Mesendoderm (in vitro differentiated cells): ENCODE measurements around the gene SMYD3.

ENCODE experiments used
- DNase-seq: peaks from one replicate; pipeline ENCODE4 v3.0.0; 2013
- H2AK5ac ChIP-seq: 2 replicates; pipeline ENCODE4 v1.6.1; 2013; ENCODE audit warnings: low read length, inconsistent platforms
- H2BK120ac ChIP-seq: 2 replicates; pipeline ENCODE4 v1.6.1; 2013; ENCODE audit warnings: low read depth, mild to moderate bottlenecking, low read length, moderate library complexity, mixed read lengths
- H2BK15ac ChIP-seq: replicated peaks from 2 replicates; pipeline ENCODE4 v1.6.1; 2013; ENCODE audit warnings: low read depth, mild to moderate bottlenecking, moderate library complexity
- H2BK5ac ChIP-seq: 2 replicates; pipeline ENCODE4 v1.6.1; 2013; ENCODE audit warnings: low read length, inconsistent platforms
- H3K18ac ChIP-seq: 2 replicates; pipeline ENCODE4 v1.6.1; 2013; ENCODE audit warnings: mild to moderate bottlenecking, low read length, mixed read lengths
- H3K23ac ChIP-seq: one replicate; pipeline ENCODE4 v1.6.1; 2013; ENCODE audit warnings: low read length
- H3K27ac ChIP-seq: 2 replicates; pipeline ENCODE4 v1.5.1; 2013; ENCODE audit warnings: low read depth, mild to moderate bottlenecking, inconsistent platforms, low read length, moderate library complexity
- H3K27me3 ChIP-seq: 2 replicates; pipeline ENCODE4 v1.6.1; 2013; ENCODE audit warnings: low read length, control low read depth, mild to moderate bottlenecking, inconsistent platforms; ENCODE audit not compliant: insufficient read depth, poor library complexity
- H3K36me3 ChIP-seq: 2 replicates; pipeline ENCODE4 v1.6.1; 2013; ENCODE audit warnings: low read length, inconsistent platforms; ENCODE audit not compliant: control insufficient read depth, insufficient read depth
- H3K4ac ChIP-seq: one replicate; pipeline ENCODE4 v1.6.1; 2013; ENCODE audit warnings: low read depth, mild to moderate bottlenecking, low read length, moderate library complexity
- H3K4me1 ChIP-seq: 2 replicates; pipeline ENCODE4 v1.6.1; 2013; ENCODE audit warnings: low read depth, low read length, inconsistent platforms; ENCODE audit not compliant: control insufficient read depth
- H3K4me2 ChIP-seq: 2 replicates; pipeline ENCODE4 v1.6.1; 2013; ENCODE audit warnings: low read length
- H3K4me3 ChIP-seq: 2 replicates; pipeline ENCODE4 v1.5.1; 2013; ENCODE audit warnings: mild to moderate bottlenecking, low read length
- H3K56ac ChIP-seq: one replicate; pipeline ENCODE4 v1.6.1; 2013; ENCODE audit warnings: low read length
- H3K79me1 ChIP-seq: 2 replicates; pipeline ENCODE4 v1.6.1; 2013; ENCODE audit warnings: low read length, inconsistent platforms
- H3K79me2 ChIP-seq: 2 replicates; pipeline ENCODE4 v1.6.1; 2013; ENCODE audit warnings: mild to moderate bottlenecking, low read length; ENCODE audit not compliant: control insufficient read depth, insufficient read depth
- H3K9ac ChIP-seq: 2 replicates; pipeline ENCODE4 v1.6.1; 2013; ENCODE audit warnings: low read length, inconsistent platforms
- H4K5ac ChIP-seq: one replicate; pipeline ENCODE4 v1.6.1; 2013; ENCODE audit warnings: low read length
- H4K8ac ChIP-seq: one replicate; pipeline ENCODE4 v1.6.1; 2013; ENCODE audit warnings: low read depth, mild to moderate bottlenecking, control low read depth, low read length, moderate library complexity
- WGBS: extraction: QIAGEN DNeasy Blood & Tissue Kit; methylation state at CpG from one replicate; pipeline ENCODE4 v1.1.7; 2013; ENCODE audit warnings: low lambda C conversion rate, missing lambda C conversion rate; ENCODE audit not compliant: insufficient coverage; ENCODE audit errors: extremely low coverage; 5-methylcytosine and 5-hydroxymethylcytosine counted together

SMYD3 gene

GRCh38 chr1:246036175-246036574, 470.9 kb downstream of the SMYD3 start:
- no peak overlapping the region for H2BK15ac ChIP-seq
- H3K4me3 ChIP-seq = no peak overlapping the region
- no peak overlapping the region for H3K4ac ChIP-seq
- no peak overlapping the region for H3K23ac ChIP-seq
- no peak overlapping the region for H3K18ac ChIP-seq
- WGBS = no CpG with 5 or more reads among the region's 1 CpG
- peaks cover 2% of the 10 kb centered on the region for H3K4me1 ChIP-seq
- H3K4me2 ChIP-seq = no peak overlapping the region
- DNase-seq = no peak
- H4K5ac ChIP-seq = no peak overlapping the region
- H2AK5ac ChIP-seq = no peak overlapping the region
- no peak overlapping the region for H3K27ac ChIP-seq
- H3K79me2 ChIP-seq = no peaks in the 10 kb centered on the region
- no peaks in the 10 kb centered on the region for H3K79me1 ChIP-seq
- no peak overlapping the region for H3K9ac ChIP-seq
- no peak overlapping the region for H3K56ac ChIP-seq
- no peak overlapping the region for H2BK120ac ChIP-seq
- H3K27me3 ChIP-seq = no peaks in the 10 kb centered on the region
- no peak overlapping the region for H2BK5ac ChIP-seq
- H4K8ac ChIP-seq = no peak overlapping the region
- no peaks in the 10 kb centered on the region for H3K36me3 ChIP-seq

- H3K9ac ChIP-seq = no peak overlapping the region
- H3K4me3 ChIP-seq = no peak overlapping the region
- no peaks in the 10 kb centered on the region for H3K36me3 ChIP-seq
- no peak for DNase-seq
- no peak overlapping the region for H3K4ac ChIP-seq
- no peak overlapping the region for H3K27ac ChIP-seq
- H3K79me2 ChIP-seq = no peaks in the 10 kb centered on the region
- no peak overlapping the region for H2BK5ac ChIP-seq
- H4K8ac ChIP-seq = no peak overlapping the region
- no peak overlapping the region for H2AK5ac ChIP-seq
- H3K23ac ChIP-seq = no peak overlapping the region
- no peak overlapping the region for H2BK120ac ChIP-seq
- H3K18ac ChIP-seq = no peak overlapping the region
- peaks cover 2% of the 10 kb centered on the region for H3K4me1 ChIP-seq
- no CpG with 5 or more reads among the region's 11 CpGs for WGBS
- H4K5ac ChIP-seq = no peak overlapping the region
- H3K56ac ChIP-seq = no peak overlapping the region
- H3K79me1 ChIP-seq = no peaks in the 10 kb centered on the region
- no peak overlapping the region for H3K4me2 ChIP-seq
- no peaks in the 10 kb centered on the region for H3K27me3 ChIP-seq
- no peak overlapping the region for H2BK15ac ChIP-seq
These were observed 472.0 kb downstream of the SMYD3 start for GRCh38 chr1:246035060-246035541.

- H3K23ac ChIP-seq = no peak overlapping the region
- H2BK5ac ChIP-seq = no peak overlapping the region
- no peak overlapping the region for H2BK120ac ChIP-seq
- no peak overlapping the region for H4K8ac ChIP-seq
- H3K56ac ChIP-seq = no peak overlapping the region
- DNase-seq = no peak
- no peak overlapping the region for H2BK15ac ChIP-seq
- H3K4ac ChIP-seq = no peak overlapping the region
- no peak overlapping the region for H3K18ac ChIP-seq
- H3K79me2 ChIP-seq = no peaks in the 10 kb centered on the region
- no peak overlapping the region for H3K9ac ChIP-seq
- H4K5ac ChIP-seq = no peak overlapping the region
- H3K27me3 ChIP-seq = no peaks in the 10 kb centered on the region
- H3K27ac ChIP-seq = no peak overlapping the region
- no peak overlapping the region for H3K4me2 ChIP-seq
- no peak overlapping the region for H2AK5ac ChIP-seq
- no peak overlapping the region for H3K4me3 ChIP-seq
- peaks cover 2% of the 10 kb centered on the region for H3K4me1 ChIP-seq
- no CpG with 5 or more reads among the region's 12 CpGs for WGBS
- no peaks in the 10 kb centered on the region for H3K36me3 ChIP-seq
- H3K79me1 ChIP-seq = no peaks in the 10 kb centered on the region
These were observed 472.4 kb downstream of the SMYD3 start for GRCh38 chr1:246034630-246035029.

- no peak overlapping the region for H3K9ac ChIP-seq
- no peak overlapping the region for H3K27ac ChIP-seq
- H3K4ac ChIP-seq = no peak overlapping the region
- H2BK120ac ChIP-seq = no peak overlapping the region
- H2AK5ac ChIP-seq = no peak overlapping the region
- H3K4me3 ChIP-seq = no peak overlapping the region
- WGBS = no CpG with 5 or more reads among the region's 1 CpG
- no peak overlapping the region for H3K18ac ChIP-seq
- no peaks in the 10 kb centered on the region for H3K36me3 ChIP-seq
- no peak overlapping the region for H2BK5ac ChIP-seq
- H3K4me1 ChIP-seq = peaks cover 2% of the 10 kb centered on the region
- no peaks in the 10 kb centered on the region for H3K79me1 ChIP-seq
- no peak overlapping the region for H3K4me2 ChIP-seq
- H2BK15ac ChIP-seq = no peak overlapping the region
- no peak overlapping the region for H4K5ac ChIP-seq
- H3K56ac ChIP-seq = no peak overlapping the region
- H3K27me3 ChIP-seq = no peaks in the 10 kb centered on the region
- H3K79me2 ChIP-seq = no peaks in the 10 kb centered on the region
- no peak for DNase-seq
- no peak overlapping the region for H3K23ac ChIP-seq
- H4K8ac ChIP-seq = no peak overlapping the region
These were observed 474.1 kb downstream of the SMYD3 start for GRCh38 chr1:246032984-246033383.

DNA sequence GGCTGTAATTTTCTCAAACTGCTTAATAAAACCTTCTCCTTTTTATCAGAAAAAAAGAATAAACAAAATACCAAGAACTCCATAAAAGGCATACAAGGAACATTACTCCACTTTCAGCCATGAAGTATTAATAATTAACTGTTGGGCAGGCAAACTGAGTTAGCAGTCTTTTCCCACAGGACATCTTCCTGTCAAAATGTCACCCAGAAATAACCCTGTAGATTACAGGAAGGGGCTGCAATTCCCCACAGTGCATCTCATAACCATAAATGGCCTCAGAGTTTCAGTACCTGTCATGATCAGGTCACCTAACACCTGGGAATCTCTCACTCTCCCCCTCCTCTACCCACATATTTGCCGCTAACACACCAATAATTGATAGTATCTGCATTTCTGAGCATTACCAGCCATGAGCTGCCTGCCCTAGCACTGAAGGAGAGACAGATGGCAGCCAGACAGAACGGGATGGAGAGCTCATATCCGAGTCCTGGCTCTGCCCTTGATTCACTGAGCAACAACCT, 475.0 kb downstream of the SMYD3 start:
- Histone ChIP-seq H3K23ac (no peak overlapping the region), H3K4ac (no peak overlapping the region), H4K8ac (no peak overlapping the region), H3K79me1 (no peaks in the 10 kb centered on the region), H3K27ac (no peak overlapping the region), H2BK15ac (no peak overlapping the region), H3K36me3 (no peaks in the 10 kb centered on the region), H3K4me3 (no peak overlapping the region), H2AK5ac (no peak overlapping the region), H2BK120ac (no peak overlapping the region), H3K18ac (no peak overlapping the region), H3K56ac (no peak overlapping the region), H3K9ac (no peak overlapping the region), H3K27me3 (no peaks in the 10 kb centered on the region), H3K4me2 (no peak overlapping the region), H2BK5ac (no peak overlapping the region), H4K5ac (no peak overlapping the region), H3K79me2 (no peaks in the 10 kb centered on the region), H3K4me1 (peaks cover 2% of the 10 kb centered on the region)
- DNase-seq = peak; percentile 4
- WGBS = no CpG with 5 or more reads among the region's 3 CpGs

DNA sequence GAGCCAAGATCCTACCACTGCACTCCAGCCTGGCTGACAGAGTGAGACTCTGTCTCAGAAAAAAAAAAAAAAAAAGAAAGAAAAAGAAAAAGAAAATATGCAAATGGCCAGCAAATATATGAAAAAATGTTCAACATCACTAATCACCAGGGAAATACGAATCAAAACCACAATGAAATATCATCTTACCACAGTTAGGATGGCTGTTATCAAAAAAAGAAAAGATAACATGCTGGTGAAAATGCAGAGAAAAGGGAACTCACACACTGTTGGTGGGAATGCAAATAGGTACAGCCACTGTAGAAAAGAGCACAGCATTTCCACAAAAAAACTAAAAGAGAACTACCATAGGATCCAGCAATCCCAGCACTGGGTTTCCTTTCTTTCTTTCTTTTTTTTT, 477.5 kb downstream of the SMYD3 start:
- no peaks in the 10 kb centered on the region for H3K27me3 ChIP-seq

More for the DNA sequence above, 477.5 kb downstream of the SMYD3 start:
- Histone ChIP-seq H3K4me3 (no peak overlapping the region), H4K8ac (no peak overlapping the region), H3K18ac (no peak overlapping the region), H2BK5ac (no peak overlapping the region), H4K5ac (no peak overlapping the region), H2BK15ac (no peak overlapping the region), H3K4me2 (no peak overlapping the region), H3K4ac (no peak overlapping the region), H3K36me3 (no peaks in the 10 kb centered on the region), H2AK5ac (no peak overlapping the region), H3K56ac (no peak overlapping the region), H3K23ac (no peak overlapping the region), H3K79me1 (no peaks in the 10 kb centered on the region), H3K27ac (no peak overlapping the region), H3K79me2 (no peaks in the 10 kb centered on the region), H3K4me1 (no peaks in the 10 kb centered on the region), H3K9ac (no peak overlapping the region), H2BK120ac (no peak overlapping the region)
- DNase-seq = no peak
- no CpG with 5 or more reads among the region's 1 CpG for WGBS
